Endothelial cell of umbilical vein (primary cell): ENCODE data around the gene CORO2B. TPM values are rescaled to one million over a fixed set of nuclear protein-coding genes. Genes with fewer than 3 reads are reported as not detected.

Source experiments
- BruUV-seq: library from RNA; stranded (reverse); fragments of 400-500 nt; replicated peaks from 2 replicates; lab custom pipeline; 2021; lab: Mats Ljungman, UMichigan
- CTCF ChIA-PET: fragments of 300-600, 350-600 bp; sonication (Branson Sonifier 250); formaldehyde crosslinking; loops from one replicate; lab custom pipeline; 2021; ENCODE audit warnings: antibody characterized with exemption, inconsistent platforms; lab: Charles Lee
- POLR2A ChIA-PET: fragments of 300-600, 350-600 bp; sonication (Branson Sonifier 250); formaldehyde crosslinking; loops from one replicate; lab custom pipeline; 2021; ENCODE audit warnings: antibody characterized with exemption, inconsistent platforms; lab: Charles Lee
- DNase-seq: peaks from one replicate; pipeline ENCODE4 v3.0.0-alpha.2; 2011; ENCODE audit warnings: low read depth, low spot score
- FAIRE-seq: peaks from 2 replicates; lab custom pipeline; 2011; peaks lifted over from hg19 to GRCh38; lab: Jason Lieb, UNC
- H2AFZ ChIP-seq: 2 replicates; pipeline ENCODE4 v1.6.0; 2012; ENCODE audit warnings: low read depth, low read length, control low read depth, inconsistent platforms
- H3K27ac ChIP-seq: 2 replicates; pipeline ENCODE4 v1.5.1; 2011; ENCODE audit warnings: low read depth, mild to moderate bottlenecking, control low read depth, low read length, moderate library complexity; ENCODE audit not compliant: insufficient read depth
- H3K27me3 ChIP-seq, 2 experiments: 2 replicates each; pipeline versions ENCODE4 v1.6.0 to v1.6.1; 2011; ENCODE audit warnings: low read length in 2 of 2, mixed read lengths in 1 of 2; ENCODE audit not compliant: control insufficient read depth in 2 of 2, insufficient read depth in 2 of 2
- H3K36me3 ChIP-seq, 2 experiments: 2 replicates in 1 of 2; 3 replicates in 1 of 2; pipeline ENCODE4 v1.5.1; 2011; ENCODE audit warnings: low read length in 2 of 2, mild to moderate bottlenecking in 1 of 2, moderate library complexity in 1 of 2; ENCODE audit not compliant: control insufficient read depth in 2 of 2, insufficient read depth in 2 of 2; ENCODE audit errors: extremely low read depth in 1 of 2
- H3K4me1 ChIP-seq: 3 replicates; pipeline ENCODE4 v1.5.1; 2011; ENCODE audit warnings: mild to moderate bottlenecking, low read length; ENCODE audit not compliant: control insufficient read depth, insufficient read depth; ENCODE audit errors: extremely low read depth
- H3K4me2 ChIP-seq: 2 replicates; pipeline ENCODE4 v1.6.1; 2011; ENCODE audit warnings: low read length, control low read depth, mixed read lengths; ENCODE audit not compliant: insufficient read depth
- H3K4me3 ChIP-seq, 3 experiments: fragments of 200-600 bp in 1 of 3; sonication (generic), shearing (Covaris generic) in 1 of 3; replicated peaks in 1 of 3; 2 replicates each; pipeline ENCODE4 v1.5.1; 2011 to 2016; ENCODE audit warnings: control low read depth in 3 of 3, low read length in 3 of 3, mild to moderate bottlenecking in 2 of 3, inconsistent platforms in 1 of 3, low read depth in 1 of 3, moderate library complexity in 1 of 3; ENCODE audit not compliant: insufficient read depth in 1 of 3
- H3K79me2 ChIP-seq: 2 replicates; pipeline ENCODE4 v1.6.0; 2012; ENCODE audit warnings: low read length, inconsistent platforms; ENCODE audit not compliant: control insufficient read depth, insufficient read depth
- H3K9ac ChIP-seq: replicated peaks from 2 replicates; pipeline ENCODE3; 2011; ENCODE audit warnings: low read length, control low read depth; ENCODE audit not compliant: insufficient read depth; ENCODE audit errors: extremely low read depth
- H3K9me1 ChIP-seq: replicated peaks from 3 replicates; pipeline ENCODE4 v1.6.0; 2011; ENCODE audit warnings: mild to moderate bottlenecking, low read length; ENCODE audit not compliant: control insufficient read depth, insufficient read depth; ENCODE audit errors: extremely low read depth
- H3K9me3 ChIP-seq: replicated peaks from 2 replicates; pipeline ENCODE4 v1.5.1; 2012; ENCODE audit warnings: low read length, inconsistent platforms; ENCODE audit not compliant: control insufficient read depth, insufficient read depth
- H4K20me1 ChIP-seq: replicated peaks from 2 replicates; pipeline ENCODE3; 2011; ENCODE audit warnings: mild to moderate bottlenecking, low read length; ENCODE audit not compliant: control insufficient read depth, insufficient read depth; ENCODE audit errors: extremely low read depth
- CTCF ChIP-seq, 2 donors: IDR thresholded peaks; 1 replicate in 1 of 2; 2 replicates in 1 of 2; pipeline ENCODE4 v1.5.1; 2011; ENCODE audit warnings: low read length in 2 of 2, mild to moderate bottlenecking in 2 of 2, moderate library complexity in 2 of 2, control low read depth in 1 of 2, inconsistent platforms in 1 of 2, low read depth in 1 of 2; ENCODE audit not compliant: insufficient read depth in 1 of 2; ENCODE audit errors: extremely low read depth in 1 of 2
- EZH2 ChIP-seq: IDR thresholded peaks from 2 replicates; pipeline ENCODE4 v1.6.1; 2012; ENCODE audit warnings: borderline replicate concordance, low read depth, mild to moderate bottlenecking, moderate library complexity, low read length, inconsistent platforms; ENCODE audit not compliant: severe bottlenecking
- FOS ChIP-seq: IDR thresholded peaks from 2 replicates; pipeline ENCODE4 v1.6.1; 2011; ENCODE audit warnings: mild to moderate bottlenecking, low read length, moderate library complexity, borderline replicate concordance; ENCODE audit not compliant: insufficient read depth
- GATA2 ChIP-seq: IDR thresholded peaks from 2 replicates; pipeline ENCODE4 v1.7.0; 2011; ENCODE audit warnings: low read depth, mild to moderate bottlenecking, moderate library complexity, mixed read lengths, low read length; ENCODE audit not compliant: insufficient read length, insufficient read depth
- JUN ChIP-seq: IDR thresholded peaks from 2 replicates; pipeline ENCODE4 v1.6.1; 2011; ENCODE audit warnings: borderline replicate concordance, low read depth; ENCODE audit not compliant: insufficient read length, insufficient read depth
- MAX ChIP-seq: IDR thresholded peaks from 2 replicates; pipeline ENCODE4 v1.6.1; 2011; ENCODE audit not compliant: insufficient read depth, insufficient read length
- MYC ChIP-seq: IDR thresholded peaks from one replicate; pipeline ENCODE4 v1.6.1; 2011; ENCODE audit warnings: mild to moderate bottlenecking, low read depth, low read length
- POLR2A ChIP-seq: IDR thresholded peaks from 2 replicates; pipeline ENCODE4 v1.6.1; 2012; ENCODE audit warnings: low read depth, mild to moderate bottlenecking, control low read depth, low read length
- POLR2AphosphoS5 ChIP-seq: IDR thresholded peaks from 2 replicates; pipeline ENCODE4 v1.6.1; 2012; ENCODE audit warnings: low read depth, mild to moderate bottlenecking, control low read depth, low read length, moderate library complexity; ENCODE audit not compliant: insufficient read depth
- dilution Hi-C: fragments of 300-500 bp; cut with MboI; formaldehyde crosslinking; loops from one replicate; pipeline ENCODE4 v1.15.0; 2019; ENCODE audit warnings: low sequenced_read_pairs; ENCODE audit not compliant: extremely low pct_ligation_motif_present
- intact Hi-C: fragments of 100-400 bp; cut with micrococcal nuclease; formaldehyde crosslinking; loops from one replicate; pipeline ENCODE4 v1.10.0; 2022
- polyA plus RNA-seq, 4 experiments: library from polyadenylated mRNA; depleted of rRNA in 3 of 4; stranded (reverse) in 3 of 4; unstranded in 1 of 4; fragments of >200 nt; gene quantifications; 2 replicates each; pipeline versions ENCODE4 v1.2.1 to v1.2.3, GENCODE V29; 2011 to 2012; ENCODE audit warnings: missing spikeins in 1 of 4
- total RNA-seq: library from RNA; stranded (reverse); gene quantifications from 2 replicates; pipeline ENCODE4 v1.2.3, GENCODE V29; 2021

CORO2B gene
- total and polyA plus RNA-seq, 2 donors (not counting 3 experiments of a cell fraction or from before 2014, with no cell fraction given) = 2.4 to 3.7 TPM

DNA sequence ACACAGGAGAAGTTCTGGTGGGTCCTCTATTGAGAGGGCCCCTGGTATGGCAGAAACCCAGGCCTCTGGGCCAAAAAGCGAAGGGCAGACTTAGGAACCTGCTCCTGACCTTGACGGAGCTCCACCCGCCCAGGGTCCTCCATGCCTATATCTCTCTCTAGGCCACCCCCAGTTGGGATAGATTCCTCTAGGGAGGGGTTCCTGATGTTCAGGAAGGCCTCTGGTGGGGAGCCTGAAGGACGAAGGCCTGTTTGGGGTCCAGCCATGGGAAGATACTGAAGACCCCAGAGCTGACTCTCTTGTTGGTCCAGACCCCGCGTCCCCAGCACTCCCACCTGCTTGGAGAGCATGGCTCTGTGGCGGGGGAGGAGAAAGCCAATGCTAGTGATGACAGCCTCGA lies 104.2 kb downstream of the CORO2B start:
- DNase-seq = no peak
- POLR2A ChIA-PET = no interaction called here
- intact Hi-C loops = no loop called here
- CTCF ChIA-PET = no interaction called here
- Histone ChIP-seq H4K20me1 (no peaks in the 10 kb centered on the region), H3K4me3 (no peak overlapping the region), H3K9me3 (no peaks in the 10 kb centered on the region), H3K27ac (no peak overlapping the region), H3K4me1 (no peaks in the 10 kb centered on the region), H3K36me3 (no peaks in the 10 kb centered on the region), H3K79me2 (no peaks in the 10 kb centered on the region), H3K9ac (no peak overlapping the region), H3K4me2 (no peak overlapping the region), H3K27me3 (peaks cover 2 to 3% of the 10 kb centered on the region in 2 experiments), H2AFZ (no peak overlapping the region), H3K9me1 (no peaks in the 10 kb centered on the region)
- dilution Hi-C loops = no loop called here
- TF ChIP-seq POLR2AphosphoS5 (no peak), MYC (no peak), MAX (no peak), FOS (no peak), POLR2A (no peak), CTCF (IDR thresholded peaks at IDR 0.05; ENCODE audit: extremely low read depth in 1 of 2, insufficient read depth in 1 of 2, low read depth in 1 of 2, low read length in 2 of 2) (no peak), JUN (no peak), EZH2 (no peak), GATA2 (no peak)
- FAIRE-seq = no peak
- no TSS peak for BruUV-seq
